H1 (cell line): ENCODE data around the gene DBNDD2. TPM values are rescaled to one million over a fixed set of nuclear protein-coding genes. Genes with fewer than 3 reads are reported as not detected.

Experiments
- CTCF ChIA-PET: fragments of 300-600 bp; sonication (Branson Sonifier 250); formaldehyde crosslinking; loops from one replicate; lab custom pipeline; 2021; ENCODE audit not compliant: partially characterized antibody; lab: Charles Lee
- POLR2A ChIA-PET: fragments of 300-600 bp; sonication (Branson Sonifier 250); formaldehyde crosslinking; loops from one replicate; lab custom pipeline; 2021; ENCODE audit warnings: inconsistent platforms; ENCODE audit not compliant: partially characterized antibody; lab: Charles Lee
- DNase-seq, 2 experiments: peaks; one replicate each; pipeline versions ENCODE4 v3.0.0 to v3.0.0-alpha.2; 2010 to 2022; ENCODE audit warnings: low spot score in 2 of 2, low read depth in 1 of 2, mixed read lengths in 1 of 2
- FAIRE-seq: peaks from 2 replicates; lab custom pipeline; 2011; peaks lifted over from hg19 to GRCh38; lab: Jason Lieb, UNC
- H2AFZ ChIP-seq: 2 replicates; pipeline ENCODE4 v1.8.1; 2012; ENCODE audit warnings: low read length, inconsistent platforms
- H2AK5ac ChIP-seq: 2 replicates; pipeline ENCODE4 v1.6.1; 2013; ENCODE audit warnings: low read depth, low read length
- H2BK120ac ChIP-seq: replicated peaks from 2 replicates; pipeline ENCODE3; 2013; ENCODE audit warnings: low read depth, low read length, inconsistent platforms
- H2BK12ac ChIP-seq: 2 replicates; pipeline ENCODE4 v1.6.1; 2013; ENCODE audit warnings: low read depth, low read length
- H2BK15ac ChIP-seq: 2 replicates; pipeline ENCODE4 v1.6.1; 2013; ENCODE audit warnings: low read length
- H2BK20ac ChIP-seq: 2 replicates; pipeline ENCODE4 v1.6.1; 2013; ENCODE audit warnings: low read length
- H2BK5ac ChIP-seq: 2 replicates; pipeline ENCODE4 v1.6.1; 2013; ENCODE audit warnings: low read depth, low read length
- H3K14ac ChIP-seq: 2 replicates; pipeline ENCODE4 v1.6.1; 2013; ENCODE audit warnings: inconsistent platforms; ENCODE audit not compliant: insufficient read length
- H3K18ac ChIP-seq: 2 replicates; pipeline ENCODE4 v1.6.1; 2013; ENCODE audit warnings: low read length; ENCODE audit errors: extremely low read depth
- H3K23ac ChIP-seq: 2 replicates; pipeline ENCODE4 v1.6.1; 2013; ENCODE audit warnings: inconsistent platforms; ENCODE audit not compliant: insufficient read length
- H3K23me2 ChIP-seq: 2 replicates; pipeline ENCODE4 v1.6.1; 2013; ENCODE audit warnings: low read depth, low read length
- H3K27ac ChIP-seq: 2 replicates; pipeline ENCODE4 v1.6.1; 2011; ENCODE audit warnings: low read depth, low read length, inconsistent platforms
- H3K27me3 ChIP-seq, 4 experiments: replicated peaks in 1 of 4; 1 replicate in 1 of 4; 2 replicates in 3 of 4; pipeline versions ENCODE4 v1.6.1 to v1.8.1; 2011 to 2013; ENCODE audit warnings: low read length in 3 of 4, mild to moderate bottlenecking in 3 of 4, inconsistent platforms in 2 of 4, mixed read lengths in 2 of 4, moderate library complexity in 1 of 4; ENCODE audit not compliant: control insufficient read depth in 3 of 4, insufficient read depth in 3 of 4; ENCODE audit errors: extremely low read depth in 1 of 4
- H3K36me3 ChIP-seq, 4 experiments: 2 replicates each; pipeline versions ENCODE4 v1.6.1 to v1.8.1; 2011 to 2013; ENCODE audit warnings: mild to moderate bottlenecking in 4 of 4, low read length in 3 of 4, moderate library complexity in 2 of 4, control low read depth in 1 of 4, inconsistent platforms in 1 of 4; ENCODE audit not compliant: insufficient read depth in 4 of 4, control insufficient read depth in 2 of 4
- H3K4ac ChIP-seq: replicated peaks from 2 replicates; pipeline ENCODE3; 2013; ENCODE audit warnings: low read length, low read depth, mixed read lengths, inconsistent platforms; ENCODE audit not compliant: insufficient read length
- H3K4me1 ChIP-seq, 4 experiments: replicated peaks in 1 of 4; 1 replicate in 1 of 4; 2 replicates in 3 of 4; pipeline versions ENCODE4 v1.6.1 to v1.8.1; 2011 to 2013; ENCODE audit warnings: low read length in 3 of 4, inconsistent platforms in 2 of 4, mixed read lengths in 1 of 4; ENCODE audit not compliant: insufficient read depth in 4 of 4, control insufficient read depth in 3 of 4
- H3K4me2 ChIP-seq, 2 experiments: 2 replicates each; pipeline versions ENCODE4 v1.6.1 to v1.8.1; 2011 to 2013; ENCODE audit warnings: low read depth in 2 of 2, low read length in 2 of 2, control low read depth in 1 of 2, inconsistent platforms in 1 of 2, mild to moderate bottlenecking in 1 of 2; ENCODE audit not compliant: insufficient read depth in 1 of 2
- H3K4me3 ChIP-seq, 4 experiments: fragments of 200-600, 300-600 bp in 1 of 4; sonication (generic), shearing (Covaris generic), sonication (Bioruptor Twin) in 1 of 4; 2 replicates each; pipeline versions ENCODE4 v1.5.1 to v1.8.1; 2011 to 2016; ENCODE audit warnings: low read length in 4 of 4, low read depth in 3 of 4, control low read depth in 2 of 4, inconsistent platforms in 2 of 4, mild to moderate bottlenecking in 2 of 4, mixed read lengths in 1 of 4, moderate library complexity in 1 of 4; ENCODE audit not compliant: insufficient read depth in 2 of 4; ENCODE audit errors: extremely low read depth in 1 of 4
- H3K56ac ChIP-seq: replicated peaks from 2 replicates; pipeline ENCODE3; 2013; ENCODE audit warnings: low read depth, mild to moderate bottlenecking, mixed read lengths, low read length, inconsistent platforms; ENCODE audit not compliant: insufficient read length
- H3K79me1 ChIP-seq: 2 replicates; pipeline ENCODE4 v1.6.1; 2013; ENCODE audit warnings: low read depth, low read length, control low read depth
- H3K79me2 ChIP-seq, 2 experiments: 2 replicates each; pipeline versions ENCODE4 v1.6.1 to v1.8.1; 2012 to 2013; ENCODE audit warnings: low read length in 2 of 2, mild to moderate bottlenecking in 2 of 2, inconsistent platforms in 1 of 2; ENCODE audit not compliant: insufficient read depth in 2 of 2, control insufficient read depth in 1 of 2
- H3K9ac ChIP-seq, 4 experiments: replicated peaks in 1 of 4; 1 replicate in 1 of 4; 2 replicates in 3 of 4; pipeline versions ENCODE4 v1.6.1 to v1.8.1; 2011 to 2013; ENCODE audit warnings: low read depth in 3 of 4, low read length in 3 of 4, control low read depth in 2 of 4, mild to moderate bottlenecking in 2 of 4, moderate library complexity in 2 of 4, inconsistent platforms in 1 of 4; ENCODE audit errors: extremely low read depth in 1 of 4
- H3K9me3 ChIP-seq, 2 experiments: 2 replicates each; pipeline versions ENCODE4 v1.6.1 to v1.8.1; 2012 to 2013; ENCODE audit warnings: mild to moderate bottlenecking in 2 of 2, moderate library complexity in 2 of 2, control low read depth in 1 of 2, inconsistent platforms in 1 of 2, low read depth in 1 of 2, low read length in 1 of 2, mixed read lengths in 1 of 2; ENCODE audit not compliant: insufficient read depth in 2 of 2
- H4K20me1 ChIP-seq, 2 experiments: replicated peaks in 1 of 2; 2 replicates each; pipeline versions ENCODE3 to v1.8.1; 2011 to 2013; ENCODE audit warnings: inconsistent platforms in 2 of 2, low read length in 2 of 2, mild to moderate bottlenecking in 1 of 2; ENCODE audit not compliant: insufficient read depth in 2 of 2, control insufficient read depth in 1 of 2
- H4K5ac ChIP-seq: 2 replicates; pipeline ENCODE4 v1.6.1; 2013; ENCODE audit warnings: low read length, low read depth, mixed read lengths, inconsistent platforms; ENCODE audit not compliant: insufficient read length
- H4K8ac ChIP-seq: 2 replicates; pipeline ENCODE4 v1.8.0; 2013; ENCODE audit warnings: mild to moderate bottlenecking, moderate library complexity, low read length, inconsistent platforms; ENCODE audit not compliant: insufficient read depth; ENCODE audit errors: extremely low read depth
- H4K91ac ChIP-seq: replicated peaks from 2 replicates; pipeline ENCODE3; 2013; ENCODE audit warnings: low read length, mixed read lengths, inconsistent platforms; ENCODE audit not compliant: insufficient read length
- CTBP2 ChIP-seq: IDR thresholded peaks from 2 replicates; pipeline ENCODE4 v1.7.0; 2011; ENCODE audit warnings: borderline replicate concordance, mild to moderate bottlenecking, moderate library complexity, mixed read lengths, low read length; ENCODE audit not compliant: insufficient read depth, insufficient read length
- KDM4A ChIP-seq: IDR thresholded peaks from one replicate; pipeline ENCODE4 v1.7.1; 2012; ENCODE audit warnings: low read depth, mild to moderate bottlenecking, moderate library complexity, low read length, inconsistent platforms; ENCODE audit not compliant: severe bottlenecking
- NRF1 ChIP-seq: IDR thresholded peaks from 2 replicates; pipeline ENCODE4 v1.6.1; 2011; ENCODE audit warnings: mild to moderate bottlenecking, low read depth, low read length, improper control_type of control experiment
- RBBP5 ChIP-seq: IDR thresholded peaks from 2 replicates; pipeline ENCODE4 v1.7.1; 2012; ENCODE audit warnings: low read depth, mild to moderate bottlenecking, inconsistent platforms, low read length, moderate library complexity, borderline replicate concordance
- SUZ12 ChIP-seq: fragments of 200-600 bp; sonication (generic); IDR thresholded peaks from 2 replicates; pipeline ENCODE4 v1.6.1; 2012; ENCODE audit warnings: mild to moderate bottlenecking, inconsistent platforms, low read length, moderate library complexity, mixed read lengths
- ZNF274 ChIP-seq: IDR thresholded peaks from 2 replicates; pipeline ENCODE4 v1.7.0; 2012; ENCODE audit warnings: low read length, borderline replicate concordance; ENCODE audit errors: extremely low read depth
- WGBS, 2 experiments: shearing (Covaris generic) in 1 of 2; methylation state at CpG; one replicate each; pipeline versions ENCODE4 v1.1.6 to v1.1.7; 2013 to 2015; ENCODE audit warnings: low lambda C conversion rate in 2 of 2, mixed read lengths in 2 of 2, inconsistent platforms in 1 of 2, low coverage in 1 of 2, missing lambda C conversion rate in 1 of 2; ENCODE audit not compliant: insufficient replicate concordance in 2 of 2, insufficient coverage in 1 of 2, insufficient read length in 1 of 2; ENCODE audit errors: extremely low coverage in 1 of 2, missing lambda C conversion rate in 1 of 2; 5-methylcytosine and 5-hydroxymethylcytosine counted together
- polyA plus RNA-seq, 7 experiments: library from polyadenylated mRNA; depleted of rRNA in 3 of 7; stranded (reverse) in 5 of 7; unstranded in 2 of 7; fragments of >200 nt in 5 of 7; fragments of 200-250 nt in 2 of 7; gene quantifications; 1 replicate in 5 of 7; 2 replicates in 1 of 7; 4 replicates in 1 of 7; pipeline versions ENCODE4 v1.2.1 to v1.2.3, GENCODE V29; 2011 to 2013; ENCODE audit warnings: missing spikeins in 2 of 7, mixed read lengths in 2 of 7
- total RNA-seq: library from RNA; stranded (reverse); fragmentation: NEBNext Ultra II Directional; extraction: Animal tissue kit (Norgen Biotek cat#: 25700); gene quantifications from 2 replicates; pipeline ENCODE4 v1.2.1, GENCODE V29; 2021
- TF ChIP-seq, protein P1 (sequence below), 3 experiments: IDR thresholded peaks; 1 replicate in 2 of 3; 2 replicates in 1 of 3; pipeline versions ENCODE4 v1.5.1 to v1.6.1; 2011; ENCODE audit warnings: low read length in 3 of 3, mild to moderate bottlenecking in 3 of 3, inconsistent platforms in 2 of 3, low read depth in 1 of 3, moderate library complexity in 1 of 3; ENCODE audit not compliant: insufficient read depth in 1 of 3; ENCODE audit errors: control extremely low read depth in 1 of 3

The DBNDD2 gene
- total and polyA plus RNA-seq, 2 of the 8 experiments (the other 6 are each of a cell fraction or from before 2014, with no cell fraction given), result 55.8 to 96.3 TPM

DNA sequence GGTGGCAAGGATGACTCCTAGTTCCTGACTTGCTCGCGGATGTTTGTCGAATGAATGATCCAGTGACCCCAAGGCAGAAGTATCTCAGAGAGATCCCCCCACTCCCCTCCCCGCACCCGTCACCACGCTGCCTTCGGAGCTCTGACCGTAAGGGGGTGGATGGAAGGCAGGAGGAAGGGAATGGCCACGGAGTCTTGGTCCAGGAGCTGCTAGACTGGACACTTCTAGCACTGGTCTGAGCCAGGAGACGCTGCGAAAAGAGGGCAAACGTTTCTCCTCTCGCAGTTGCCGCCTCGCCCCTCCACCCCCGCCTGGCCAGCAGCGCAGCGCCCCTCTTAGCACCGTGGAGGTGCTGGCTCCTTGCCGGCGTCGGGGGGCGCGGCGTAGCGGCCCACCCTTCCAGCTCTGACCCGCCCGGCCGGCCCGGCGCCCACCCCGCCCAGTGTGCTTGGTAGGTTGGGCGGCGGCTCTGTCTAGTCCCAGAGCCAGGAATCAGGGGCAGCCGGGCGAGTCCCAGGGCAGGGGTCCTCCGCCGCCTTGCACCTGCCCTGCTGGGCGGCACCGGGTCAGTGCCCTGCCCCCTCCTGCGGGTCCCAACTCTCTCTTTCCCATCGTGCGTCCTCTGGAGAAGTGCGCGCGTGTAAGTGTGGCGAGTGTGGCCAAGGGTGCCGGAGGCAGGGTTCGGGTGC lies 2.4 kb upstream of the DBNDD2 start:
- H2BK15ac ChIP-seq, result no peak overlapping the region; the same call in 1 of the 2 replicates
- H4K20me1 ChIP-seq, result peaks cover 4 to 5% of the 10 kb centered on the region in 2 experiments
- peaks cover 5 to 15% (median 11%) of the 10 kb centered on the region in 4 experiments for H3K36me3 ChIP-seq
- H2AFZ ChIP-seq, result peak overlapping the region; percentile 92; the same call in 1 of the 2 replicates
- no peak overlapping the region for H3K27ac ChIP-seq
- peaks cover 21% of the 10 kb centered on the region for H3K23me2 ChIP-seq
- no peak overlapping the region for H3K23ac ChIP-seq
- peaks cover 0 to 9% of the 10 kb centered on the region in 2 experiments; a peak in 1 of 4 replicates for H3K79me2 ChIP-seq
- H3K4me3 ChIP-seq, result peak overlapping the region; percentile 82 to 86 (median 84)
- H2BK120ac ChIP-seq, result no peak overlapping the region
- peak overlapping the region; percentile 70 for H4K5ac ChIP-seq
- H3K14ac ChIP-seq, result no peak overlapping the region
- H2BK12ac ChIP-seq, result peak overlapping the region; percentile 80; the same call in 1 of the 2 replicates
- H3K27me3 ChIP-seq, result peaks cover 2 to 20% (median 10%) of the 10 kb centered on the region in 4 experiments; a peak in 6 of 7 replicates
- FAIRE-seq (no peak), DNase-seq (peak in 1 of 2 experiments; percentile 66)
- H3K79me1 ChIP-seq, result no peaks in the 10 kb centered on the region
- POLR2A ChIA-PET, result interaction anchor here (0.6 to 5.7 kb wide), 11 partner anchors 11 to 90 kb away, joined by 3 to 71 read pairs (median 5); partner anchors contain the start of genes PIGT, SDC4 and SYS1
- H4K91ac ChIP-seq, result peak overlapping the region; percentile 86
- peaks cover 7 to 9% of the 10 kb centered on the region in 2 experiments; a peak in 3 of 4 replicates for H3K9me3 ChIP-seq
- H3K4me1 ChIP-seq, result peaks cover 0 to 8% (median 3%) of the 10 kb centered on the region in 4 experiments; a peak in 4 of 7 replicates
- H4K8ac ChIP-seq, result peak overlapping the region; percentile 93
- H3K56ac ChIP-seq, result no peak overlapping the region
- H3K18ac ChIP-seq, result peak overlapping the region; percentile 95
- H3K4ac ChIP-seq, result peak overlapping the region; percentile 65
- H3K4me2 ChIP-seq, result peak overlapping the region; percentile 77 to 98
- WGBS, 2 experiments, result 6% methylated on average over 23 of the region's 49 CpGs; no CpG with 5 or more reads in 1 of the 2 experiments
- CTCF ChIA-PET, result interaction anchor here (0.9 to 12.6 kb wide), 5 partner anchors 14 to 86 kb away, joined by 3 to 127 read pairs (median 6); partner anchors contain the start of gene TP53TG5
- H2BK20ac ChIP-seq, result no peak overlapping the region
- no peak overlapping the region for H2AK5ac ChIP-seq
- peak overlapping the region; percentile 49 to 86 (median 83); a peak in 6 of 7 replicates for H3K9ac ChIP-seq
- peak overlapping the region; percentile 60; the same call in 1 of the 2 replicates for H2BK5ac ChIP-seq
- TF ChIP-seq CTBP2 (no peak), RBBP5 (no peak; the same call in 1 of the 2 replicates), KDM4A (no peak), NRF1 (no peak), ZNF274 (no peak), SUZ12 (peak; percentile 42; the same call in 1 of the 2 replicates)
- TF ChIP-seq, protein P1, sequence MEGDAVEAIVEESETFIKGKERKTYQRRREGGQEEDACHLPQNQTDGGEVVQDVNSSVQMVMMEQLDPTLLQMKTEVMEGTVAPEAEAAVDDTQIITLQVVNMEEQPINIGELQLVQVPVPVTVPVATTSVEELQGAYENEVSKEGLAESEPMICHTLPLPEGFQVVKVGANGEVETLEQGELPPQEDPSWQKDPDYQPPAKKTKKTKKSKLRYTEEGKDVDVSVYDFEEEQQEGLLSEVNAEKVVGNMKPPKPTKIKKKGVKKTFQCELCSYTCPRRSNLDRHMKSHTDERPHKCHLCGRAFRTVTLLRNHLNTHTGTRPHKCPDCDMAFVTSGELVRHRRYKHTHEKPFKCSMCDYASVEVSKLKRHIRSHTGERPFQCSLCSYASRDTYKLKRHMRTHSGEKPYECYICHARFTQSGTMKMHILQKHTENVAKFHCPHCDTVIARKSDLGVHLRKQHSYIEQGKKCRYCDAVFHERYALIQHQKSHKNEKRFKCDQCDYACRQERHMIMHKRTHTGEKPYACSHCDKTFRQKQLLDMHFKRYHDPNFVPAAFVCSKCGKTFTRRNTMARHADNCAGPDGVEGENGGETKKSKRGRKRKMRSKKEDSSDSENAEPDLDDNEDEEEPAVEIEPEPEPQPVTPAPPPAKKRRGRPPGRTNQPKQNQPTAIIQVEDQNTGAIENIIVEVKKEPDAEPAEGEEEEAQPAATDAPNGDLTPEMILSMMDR (IDR thresholded peaks at IDR 0.05; ENCODE audit: control extremely low read depth in 1 of 3, insufficient read depth in 1 of 3, low read depth in 1 of 3, low read length in 3 of 3), result peak in 1 of 3 experiments; percentile 2; a peak in 1 of 4 replicates
